Ureter (tissue), 1 donor: ENCODE data around the gene CYP2C18. TPM values are rescaled to one million over a fixed set of nuclear protein-coding genes. Genes with fewer than 3 reads are reported as not detected.
"Not testable (repeated sequence)": the region's sequence is repeated elsewhere in the genome, so short reads cannot be mapped to it uniquely, and the experiment has no call there.

Source experiments
- DNase-seq: peaks from one replicate; pipeline ENCODE4 v3.0.0-alpha.2; 2020; ENCODE audit warnings: low spot score
- total RNA-seq: library from RNA; stranded (reverse); gene quantifications from one replicate; pipeline ENCODE4 v1.2.4, GENCODE V29; 2023
- donor health status: DM: yes; HTN: yes; CAD: no.

Gene CYP2C18
- total RNA-seq, 1 donor from 2014 or later, result 0.96 TPM

GRCh38 chr10:94747137-94747536 is 63.6 kb downstream of the CYP2C18 start:
- DNase-seq, result no peak

GRCh38 chr10:94747838-94748237 is 64.3 kb downstream of the CYP2C18 start:
- DNase-seq, result no peak

GRCh38 chr10:94757916-94758315 is 74.4 kb downstream of the CYP2C18 start:
- DNase-seq, result no peak

DNA sequence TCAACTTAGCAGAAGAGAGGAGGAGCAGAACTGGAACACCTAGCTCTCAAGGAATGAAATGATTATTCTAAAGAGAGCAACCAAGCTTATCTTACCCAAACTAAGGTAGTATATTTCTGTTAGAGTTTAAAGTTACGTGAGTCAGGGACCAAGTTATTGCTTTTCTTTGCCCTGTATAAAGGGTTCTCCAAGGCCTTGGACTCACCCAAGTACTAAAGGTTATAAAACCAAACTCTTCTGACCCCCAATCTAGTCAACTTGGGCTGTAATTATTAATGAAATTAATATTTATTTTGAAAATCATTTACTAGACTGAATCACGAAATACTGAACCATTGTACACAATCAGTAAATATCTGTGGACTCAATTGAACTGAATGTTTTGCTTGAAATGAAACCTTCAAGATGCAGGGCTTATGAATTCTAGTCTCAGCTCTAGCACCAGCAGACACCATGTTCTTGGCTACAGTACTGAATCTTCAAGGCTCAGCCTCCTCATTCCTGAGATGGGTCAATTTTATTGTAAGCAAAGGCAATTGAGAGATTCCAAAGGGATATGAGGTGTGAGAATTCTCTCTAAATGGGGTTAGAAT is 77.2 kb downstream of the CYP2C18 start:
- DNase-seq, result no peak

DNA sequence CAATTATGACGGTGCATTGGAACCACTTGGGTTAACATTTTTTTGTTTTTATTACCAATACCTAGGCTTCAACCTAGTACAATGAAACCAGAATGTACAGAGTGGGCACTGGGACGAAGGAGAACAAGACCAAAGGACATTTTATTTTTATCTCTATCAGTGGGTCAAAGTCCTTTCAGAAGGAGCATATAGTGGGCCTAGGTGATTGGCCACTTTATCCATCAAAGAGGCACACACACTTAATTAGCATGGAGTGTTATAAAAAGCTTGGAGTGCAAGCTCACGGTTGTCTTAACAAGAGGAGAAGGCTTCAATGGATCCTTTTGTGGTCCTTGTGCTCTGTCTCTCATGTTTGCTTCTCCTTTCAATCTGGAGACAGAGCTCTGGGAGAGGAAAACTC is 78.9 kb downstream of the CYP2C18 start, which contains the start of gene CYP2C19:
CYP2C19 (plus strand) TSS at position 289 of the 400 bp plus-strand sequence; CDS start at position 314, 25 bp downstream.
- DNase-seq, result no peak

DNA sequence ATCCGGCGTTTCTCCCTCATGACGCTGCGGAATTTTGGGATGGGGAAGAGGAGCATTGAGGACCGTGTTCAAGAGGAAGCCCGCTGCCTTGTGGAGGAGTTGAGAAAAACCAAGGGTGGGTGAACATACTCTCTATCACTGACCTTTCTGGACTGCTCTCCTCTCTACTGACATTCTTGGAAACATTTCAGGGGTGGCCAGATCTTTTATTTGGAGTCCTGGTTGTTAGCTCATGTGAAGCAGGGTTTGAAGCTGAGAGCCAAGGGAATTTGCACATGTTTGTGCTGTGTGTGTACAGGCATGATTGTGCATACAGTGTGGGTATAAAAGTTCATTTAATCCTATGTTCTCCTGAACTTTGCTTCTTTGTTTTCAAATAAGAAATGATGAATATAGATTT is 91.9 kb downstream of the CYP2C18 start:
- DNase-seq, result not testable (repeated sequence)

DNA sequence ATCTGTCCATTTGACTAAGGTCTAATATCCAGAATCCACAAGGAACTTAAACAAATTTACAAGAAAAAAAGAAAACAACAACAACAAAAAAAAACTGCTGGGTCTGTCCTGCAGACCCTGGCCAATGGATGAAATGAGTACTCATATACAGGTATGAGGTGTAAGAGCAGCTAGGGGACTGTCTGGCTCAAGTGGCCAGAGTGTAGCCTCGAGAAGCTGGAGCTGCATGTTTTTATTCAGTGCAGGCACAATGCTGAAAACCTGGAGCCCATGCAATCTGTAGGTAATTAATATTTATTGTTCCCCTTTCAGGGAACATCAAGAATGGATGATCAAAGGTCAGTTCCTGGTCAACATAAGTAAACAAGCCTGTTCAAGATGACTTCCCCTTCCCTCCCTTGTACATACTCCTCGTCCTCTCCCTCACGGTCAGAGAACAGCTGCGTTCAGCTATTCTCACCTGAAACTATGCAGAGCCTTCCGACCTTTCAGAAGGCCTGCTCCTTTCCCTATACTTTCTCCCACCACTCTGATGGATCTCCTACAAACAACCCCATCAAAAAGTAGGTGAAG is 94.4 kb downstream of the CYP2C18 start:
- no peak for DNase-seq

DNA sequence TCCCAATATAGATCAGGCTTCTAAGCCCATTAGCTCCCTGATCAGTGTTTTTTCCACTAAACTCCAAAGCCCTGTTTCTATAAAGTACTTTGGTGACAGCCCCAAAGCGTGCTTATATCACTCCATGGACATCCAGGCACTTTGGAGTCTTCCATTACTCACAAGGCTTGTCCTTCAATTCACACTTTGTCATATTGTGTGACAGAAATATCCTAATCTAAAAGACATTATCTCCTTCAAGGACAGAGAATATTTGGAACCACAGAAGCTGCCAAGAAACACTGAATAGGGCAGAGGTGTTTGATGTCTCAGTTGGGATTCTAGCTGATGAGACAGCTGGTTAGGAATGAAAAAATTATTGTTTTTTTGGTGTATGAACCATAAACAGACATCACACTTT is 97.3 kb downstream of the CYP2C18 start:
- no peak for DNase-seq

GRCh38 chr10:94784256-94784655 is 100.7 kb downstream of the CYP2C18 start:
- DNase-seq, result no peak

GRCh38 chr10:94785211-94785610 is 101.7 kb downstream of the CYP2C18 start:
- no peak for DNase-seq

Other genes with a start within 250 kb of the CYP2C18 start
- 18.0 TPM for gene HELLS, start 137.9 kb upstream of the CYP2C18 start, total RNA-seq
- not detected for gene CYP2C19, start 79.0 kb downstream of the CYP2C18 start, total RNA-seq